T-helper 1 cell treated with Interleukin-12 subunit alpha and Interleukin-12 subunit beta and Interleukin-4 antibody, amounts not matched to agents 30 ng/mL and 1 ng/mL, for 36 hours (primary cell): ENCODE data around the gene ACP7. TPM values are rescaled to one million over a fixed set of nuclear protein-coding genes. Genes with fewer than 3 reads are reported as not detected.
"Not testable (repeated sequence)": the region's sequence is repeated elsewhere in the genome, so short reads cannot be mapped to it uniquely, and the experiment has no call there.

Source experiments
- intact Hi-C: fragments of 100-400 bp; cut with micrococcal nuclease; formaldehyde crosslinking; loops from one replicate; pipeline ENCODE4 v1.15.1; 2024
- total RNA-seq: library from RNA; stranded (reverse); gene quantifications from 2 replicates; pipeline ENCODE4 v1.2.3, GENCODE V29; 2022

Gene ACP7
- total RNA-seq, 1 donor from 2014 or later = not detected

DNA sequence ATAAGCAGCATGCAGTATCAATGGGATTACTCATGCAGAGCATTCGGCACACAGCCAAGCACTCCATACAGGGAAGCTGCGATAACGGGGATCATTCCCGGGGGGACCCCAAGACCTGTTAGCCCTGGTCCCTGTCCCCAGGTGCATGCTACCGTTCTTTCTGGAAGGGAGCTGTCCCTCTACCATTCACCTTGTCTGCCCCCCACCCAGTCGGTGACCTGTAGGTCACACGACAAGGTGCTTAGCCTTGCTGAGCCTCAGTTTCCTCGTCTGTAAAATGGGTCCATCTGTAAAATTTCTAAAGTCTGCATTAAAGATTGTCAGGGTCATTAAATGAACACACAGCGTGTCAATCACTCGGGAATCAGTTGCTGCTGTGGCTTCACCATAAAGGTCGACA is 6.8 kb upstream of the ACP7 start:
- intact Hi-C loops = no loop called here

DNA sequence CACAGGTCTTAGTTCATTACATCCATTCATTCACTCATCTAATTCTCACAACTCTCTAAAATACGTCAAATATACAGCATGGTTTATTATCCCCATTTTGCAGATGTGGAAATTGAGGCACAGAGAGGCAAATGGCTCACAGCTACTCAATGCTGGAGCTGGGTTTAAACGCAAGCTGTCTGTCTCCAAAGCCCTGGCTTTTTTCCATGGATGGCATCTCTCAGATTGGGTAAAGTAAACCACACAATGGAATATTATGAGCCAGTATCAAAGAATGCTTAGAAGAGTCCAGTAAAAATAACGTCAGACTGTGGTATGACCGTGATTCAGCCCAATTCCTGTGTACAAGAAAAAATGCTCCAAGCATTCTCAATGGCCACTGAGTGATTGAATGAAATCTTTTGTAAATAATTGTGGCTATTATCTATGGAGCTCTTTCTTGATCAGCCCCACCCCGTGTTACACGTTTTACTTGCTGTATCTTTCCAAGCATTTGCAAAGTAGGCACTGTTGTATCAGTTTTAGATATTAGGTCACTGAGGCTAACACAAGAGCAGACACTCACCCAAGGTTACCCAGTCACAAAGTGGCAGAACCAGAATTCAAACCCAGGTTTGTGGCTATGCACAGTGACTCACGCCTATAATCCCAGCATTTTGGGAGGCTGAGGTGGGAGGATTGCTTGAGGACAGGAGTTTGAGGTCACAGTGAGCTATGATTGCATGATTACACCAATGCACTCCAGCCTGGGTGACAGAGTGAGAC is 5.5 kb upstream of the ACP7 start:
- intact Hi-C loops = no loop called here

DNA sequence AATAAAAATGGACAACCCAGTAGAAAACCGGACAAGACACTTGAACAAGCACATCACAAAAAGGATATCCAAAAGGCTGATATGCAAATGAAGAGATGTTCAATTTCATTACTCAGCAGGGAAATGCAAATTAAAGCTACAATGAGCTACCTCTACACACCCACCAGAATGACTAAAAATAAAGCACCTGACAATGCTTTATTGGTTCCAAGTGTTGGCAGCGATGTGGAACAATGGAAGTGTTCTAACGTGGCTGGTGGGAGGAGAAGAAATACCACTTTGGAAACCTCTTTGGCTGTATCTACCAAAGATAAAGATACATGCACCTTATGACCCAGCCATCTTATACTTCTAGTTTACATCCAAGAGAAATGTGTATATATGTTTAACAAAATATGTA is 3.7 kb upstream of the ACP7 start:
- intact Hi-C loops = no loop called here

DNA sequence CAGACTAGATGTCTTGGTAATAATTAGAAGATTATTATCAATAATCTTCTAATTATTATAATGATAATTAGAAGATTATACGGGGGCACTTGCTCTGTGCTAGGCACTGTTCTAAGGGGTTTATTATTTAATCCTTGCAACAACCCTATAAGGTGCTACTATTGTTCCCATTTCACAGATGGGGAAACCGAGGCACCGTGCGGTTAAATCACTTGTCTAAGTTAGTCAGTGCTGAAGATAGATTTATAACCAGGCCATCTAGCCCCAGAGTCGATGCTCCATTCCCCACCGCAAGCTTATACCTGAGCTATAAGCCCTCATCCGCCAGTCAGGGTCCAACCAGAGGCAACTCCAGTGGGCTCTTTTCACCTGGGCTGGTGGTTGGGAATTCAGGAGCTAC is 2.0 kb upstream of the ACP7 start:
- intact Hi-C loops = no loop called here

DNA sequence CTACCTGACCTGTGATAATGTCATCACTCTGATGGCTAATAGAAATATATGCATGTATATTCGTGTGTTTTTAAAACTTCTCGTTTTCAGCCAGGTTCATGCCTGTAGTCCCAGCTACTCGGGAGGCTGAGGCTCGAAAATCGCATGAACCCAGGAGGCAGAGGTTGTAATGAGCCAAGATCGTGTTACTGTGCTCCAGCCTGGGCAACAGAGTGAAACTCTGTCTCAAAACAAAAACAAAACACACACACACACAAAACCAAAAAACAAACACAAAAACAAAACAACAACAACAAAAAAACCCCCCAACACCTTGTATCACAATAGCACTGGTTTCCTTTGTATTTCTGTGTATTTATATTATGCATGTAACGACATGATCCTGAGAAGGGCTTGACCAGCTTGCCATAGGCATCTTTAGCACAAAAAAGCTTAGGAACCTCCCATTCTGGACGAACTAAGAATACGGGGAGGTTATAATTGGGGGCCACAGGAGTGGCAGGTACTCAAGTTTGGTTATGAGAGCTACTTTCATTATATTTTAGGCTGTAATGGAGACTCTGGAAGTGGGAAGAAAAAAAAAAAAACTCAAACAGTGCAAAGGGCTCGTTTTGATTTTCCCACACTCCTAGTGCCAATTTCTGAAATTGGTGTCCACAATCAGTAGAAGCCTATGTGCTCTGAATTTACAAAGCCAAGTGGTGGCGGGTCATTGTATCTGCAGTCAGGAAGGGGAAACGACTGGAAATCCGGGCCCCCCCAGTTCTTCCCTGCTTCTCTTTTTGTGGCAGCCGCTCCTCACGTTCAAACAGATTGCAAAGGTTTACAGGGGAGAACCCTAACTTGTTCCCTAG is 1.2 kb upstream of the ACP7 start:
- intact Hi-C loops = no loop called here

DNA sequence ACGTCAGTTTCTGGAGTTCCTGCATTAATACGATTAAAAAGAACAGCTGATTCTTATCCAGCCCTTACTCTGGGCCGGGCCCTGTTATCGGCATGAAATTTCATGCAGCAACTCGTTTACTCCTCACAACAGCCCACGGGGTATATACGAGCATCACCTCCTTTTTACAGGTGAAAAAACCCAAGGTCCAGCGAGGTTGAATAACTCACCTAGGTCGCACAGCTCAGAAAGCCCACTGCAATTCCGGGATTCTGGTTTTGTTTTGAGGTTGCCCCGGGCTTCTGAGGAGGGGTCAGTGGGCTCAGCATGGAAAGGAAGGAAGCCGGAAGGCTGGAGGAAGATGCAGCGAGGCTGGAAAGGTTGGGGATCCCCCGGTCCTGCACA is 577 bp upstream of the ACP7 start:
- intact Hi-C loops = no loop called here

DNA sequence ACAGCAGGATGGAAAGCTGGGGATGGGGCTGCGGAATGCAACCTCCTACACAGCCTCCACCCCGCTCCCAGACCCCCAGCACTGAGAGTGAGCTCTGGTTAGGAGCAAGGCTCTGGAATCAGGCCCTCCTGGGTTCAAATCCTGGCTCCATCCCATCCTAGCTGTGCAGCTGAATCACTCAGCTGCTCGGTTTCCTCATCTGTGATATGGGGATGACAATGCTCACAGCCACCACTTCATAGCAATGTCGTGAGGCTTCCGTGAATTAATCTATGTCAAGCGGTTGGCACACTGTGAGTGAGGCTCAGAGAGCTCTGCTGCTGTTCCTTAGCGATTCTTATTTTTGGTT is 538 bp downstream of the ACP7 start:
- intact Hi-C loops = no loop called here

DNA sequence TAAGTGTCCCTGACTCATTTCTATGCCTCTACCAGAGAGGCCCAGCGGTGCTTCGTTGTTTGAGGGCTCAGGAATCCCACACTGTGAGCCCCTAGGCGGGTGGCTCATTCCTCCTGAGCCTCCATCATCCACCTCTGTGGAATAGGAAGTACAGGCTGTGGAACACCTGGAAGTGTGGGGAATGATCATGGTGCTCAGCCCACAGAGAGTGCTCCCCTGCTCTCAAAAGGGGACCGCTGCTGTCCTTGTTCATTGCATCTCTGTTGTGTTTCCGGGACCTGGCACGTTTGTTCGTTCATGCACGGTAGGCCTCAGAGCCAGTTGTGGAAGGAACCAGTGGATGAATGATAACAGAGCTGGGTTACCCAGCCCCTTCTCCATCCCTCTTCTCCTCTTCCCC is 1.2 kb downstream of the ACP7 start:
- intact Hi-C loops = no loop called here

DNA sequence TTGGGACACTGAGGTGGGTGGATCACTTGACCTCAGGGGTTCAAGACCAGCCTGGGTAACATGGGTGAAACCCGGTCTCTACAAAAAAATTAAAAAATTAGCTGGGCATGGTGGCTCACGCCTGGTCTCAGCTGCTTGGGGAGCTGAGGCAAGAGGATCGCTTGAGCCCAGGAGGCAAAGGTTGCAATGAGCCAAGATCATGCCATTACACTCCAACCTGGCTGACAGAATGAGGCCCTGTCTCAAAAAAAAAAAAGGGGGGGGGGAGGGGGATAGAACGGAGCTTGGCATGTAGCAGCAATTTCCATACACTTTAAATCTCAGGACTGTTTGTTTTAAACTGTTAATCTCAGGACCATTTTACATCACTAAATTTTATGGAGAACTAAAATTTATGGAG is 2.2 kb downstream of the ACP7 start:
- intact Hi-C loops = no loop called here

DNA sequence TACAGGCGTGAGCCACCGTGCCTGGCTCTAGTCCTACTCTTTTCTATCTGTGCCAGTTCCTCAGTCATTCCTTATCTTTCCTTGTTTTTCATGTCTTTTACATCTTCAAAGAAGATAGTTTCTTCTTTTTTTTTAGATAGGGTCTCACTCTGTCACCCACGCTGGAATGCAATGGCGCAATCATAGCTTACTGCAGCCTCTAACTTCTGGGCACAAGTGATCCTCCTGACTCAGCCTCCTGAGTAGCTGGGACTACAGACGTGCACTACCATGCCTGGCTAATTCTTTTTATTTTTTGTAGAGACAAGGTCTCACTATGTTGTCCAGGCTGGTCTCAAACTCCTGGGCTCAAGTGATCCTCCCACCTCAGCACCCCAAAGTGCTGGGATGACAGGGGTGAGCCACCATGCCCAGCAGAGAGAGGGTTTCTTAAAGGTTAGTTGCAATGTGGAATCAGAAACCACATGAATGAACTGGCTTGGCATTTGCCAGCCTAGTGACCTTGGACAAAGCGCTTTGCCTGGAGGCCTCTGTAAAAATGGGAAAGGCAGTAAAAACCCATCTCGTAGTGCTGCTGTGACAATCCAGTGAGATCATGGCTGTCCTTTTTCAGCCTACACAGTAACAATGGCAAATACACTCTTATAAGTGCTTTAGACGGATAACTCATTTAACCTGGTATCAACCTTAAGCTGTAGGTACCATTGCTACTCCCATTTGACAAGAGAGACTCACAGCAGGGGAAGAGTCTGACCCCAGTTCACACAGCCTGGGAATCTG is 3.9 kb downstream of the ACP7 start:
- intact Hi-C loops = no loop called here

DNA sequence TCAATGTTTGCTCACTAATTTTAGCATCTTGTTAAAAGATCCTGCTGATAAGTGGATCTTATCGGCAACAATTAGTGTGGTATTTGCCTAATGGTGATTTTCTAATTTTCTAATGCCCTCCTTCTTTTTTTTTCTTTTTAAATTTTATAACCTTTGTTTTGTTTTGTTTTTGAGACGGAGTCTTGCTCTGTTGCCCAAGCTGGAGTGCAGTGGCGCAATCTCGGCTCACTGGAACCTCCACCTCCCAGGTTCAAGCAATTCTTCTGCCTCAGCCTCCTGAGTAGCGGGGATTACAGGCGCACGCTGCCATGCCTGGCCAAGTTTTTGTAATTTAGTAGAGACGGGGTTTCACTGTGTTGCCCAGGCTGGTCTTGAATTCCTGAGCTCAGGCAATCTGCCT is 5.8 kb downstream of the ACP7 start:
- intact Hi-C loops = not testable (repeated sequence)

DNA sequence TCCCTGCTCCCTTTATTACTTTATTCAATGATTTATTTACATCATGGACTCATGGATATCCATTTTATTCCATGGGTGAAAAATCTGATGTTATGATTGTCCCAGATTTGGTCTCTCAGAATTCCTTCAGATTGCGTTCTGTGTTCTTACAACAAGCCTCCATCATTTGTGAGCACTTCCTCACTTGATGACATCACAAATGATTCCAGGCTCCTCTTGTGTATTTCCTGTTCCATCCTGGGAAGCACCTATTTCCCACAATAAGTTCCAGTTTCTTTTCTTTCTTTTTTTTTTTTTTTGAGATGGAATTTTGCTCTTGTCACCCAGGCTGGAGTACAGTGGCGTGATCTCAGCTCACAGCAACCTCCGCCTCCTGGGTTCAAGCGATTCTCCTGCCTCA is 6.7 kb downstream of the ACP7 start:
- intact Hi-C loops = no loop called here

DNA sequence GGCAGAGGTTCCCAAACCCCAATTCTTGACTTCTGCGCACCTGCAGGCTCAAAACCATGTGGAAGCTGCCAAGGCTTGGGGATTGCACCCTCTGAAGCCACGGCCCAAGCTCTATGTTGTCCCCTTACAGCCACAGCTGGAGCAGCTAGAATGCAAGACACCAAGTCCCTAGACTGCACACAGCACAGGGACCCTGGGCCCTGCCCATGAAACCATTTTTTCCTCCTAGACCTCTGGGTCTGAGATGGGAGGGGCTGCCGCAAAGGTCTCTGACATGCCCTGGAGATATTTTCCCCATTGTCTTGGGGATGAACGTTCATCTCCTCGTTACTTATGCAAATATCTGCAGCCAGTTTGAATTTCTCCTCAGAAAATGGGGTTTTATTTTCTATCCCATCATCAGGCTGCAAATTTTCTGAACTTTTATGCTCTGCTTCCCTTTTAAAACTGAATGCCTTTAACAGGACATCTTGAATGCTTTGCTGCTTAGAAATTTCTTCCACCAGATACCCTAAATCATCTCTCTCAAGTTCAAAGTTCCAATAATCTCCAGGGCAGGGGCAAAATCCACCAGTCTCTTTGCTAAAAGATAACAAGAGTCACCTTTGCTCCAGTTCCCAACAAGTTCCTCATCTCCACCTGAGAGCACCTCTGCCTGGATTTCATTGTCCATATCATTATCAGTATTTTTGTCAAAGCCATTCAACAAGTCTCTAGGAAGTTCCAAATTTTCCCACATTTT is 11.8 kb downstream of the ACP7 start:
- intact Hi-C loops = not testable (repeated sequence)

DNA sequence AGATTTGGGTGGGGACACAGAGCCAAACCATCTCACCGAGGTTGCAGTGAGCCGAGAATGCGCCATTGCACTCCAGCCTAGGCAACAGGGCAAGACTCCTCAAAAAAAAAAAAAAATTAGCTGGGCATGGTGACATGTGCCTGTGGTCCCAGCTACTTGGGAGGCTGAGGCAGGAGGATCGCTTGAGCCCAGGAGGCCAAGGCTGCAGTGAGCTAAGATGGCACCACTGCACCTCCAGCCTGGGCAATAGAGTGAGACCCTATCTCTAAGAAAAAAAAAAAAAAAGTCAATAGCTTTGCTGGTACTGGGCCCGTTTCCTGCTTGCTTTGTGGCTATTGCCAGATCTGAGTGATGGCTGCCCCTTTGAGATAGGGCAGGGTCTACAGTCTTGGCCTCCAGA is 13.1 kb downstream of the ACP7 start:
- intact Hi-C loops = no loop called here

DNA sequence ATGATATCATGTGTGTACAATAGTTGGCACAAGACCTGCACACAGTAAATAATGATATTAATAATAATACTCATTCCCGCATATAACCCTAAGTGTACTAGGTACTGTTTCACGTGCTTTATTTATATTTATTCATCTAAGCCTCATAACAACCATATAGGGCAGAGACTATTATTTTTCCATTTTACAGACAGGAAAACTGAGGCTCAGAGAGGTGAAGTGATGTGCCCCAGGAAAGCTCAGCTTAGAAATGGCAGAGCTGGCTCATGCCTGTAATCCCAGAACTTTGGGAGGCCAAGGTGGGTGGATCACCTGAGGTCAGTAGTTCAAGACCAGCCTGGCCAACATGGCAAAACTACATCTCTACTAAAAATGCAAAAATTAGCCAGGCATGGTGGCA is 13.6 kb downstream of the ACP7 start:
- intact Hi-C loops = no loop called here

DNA sequence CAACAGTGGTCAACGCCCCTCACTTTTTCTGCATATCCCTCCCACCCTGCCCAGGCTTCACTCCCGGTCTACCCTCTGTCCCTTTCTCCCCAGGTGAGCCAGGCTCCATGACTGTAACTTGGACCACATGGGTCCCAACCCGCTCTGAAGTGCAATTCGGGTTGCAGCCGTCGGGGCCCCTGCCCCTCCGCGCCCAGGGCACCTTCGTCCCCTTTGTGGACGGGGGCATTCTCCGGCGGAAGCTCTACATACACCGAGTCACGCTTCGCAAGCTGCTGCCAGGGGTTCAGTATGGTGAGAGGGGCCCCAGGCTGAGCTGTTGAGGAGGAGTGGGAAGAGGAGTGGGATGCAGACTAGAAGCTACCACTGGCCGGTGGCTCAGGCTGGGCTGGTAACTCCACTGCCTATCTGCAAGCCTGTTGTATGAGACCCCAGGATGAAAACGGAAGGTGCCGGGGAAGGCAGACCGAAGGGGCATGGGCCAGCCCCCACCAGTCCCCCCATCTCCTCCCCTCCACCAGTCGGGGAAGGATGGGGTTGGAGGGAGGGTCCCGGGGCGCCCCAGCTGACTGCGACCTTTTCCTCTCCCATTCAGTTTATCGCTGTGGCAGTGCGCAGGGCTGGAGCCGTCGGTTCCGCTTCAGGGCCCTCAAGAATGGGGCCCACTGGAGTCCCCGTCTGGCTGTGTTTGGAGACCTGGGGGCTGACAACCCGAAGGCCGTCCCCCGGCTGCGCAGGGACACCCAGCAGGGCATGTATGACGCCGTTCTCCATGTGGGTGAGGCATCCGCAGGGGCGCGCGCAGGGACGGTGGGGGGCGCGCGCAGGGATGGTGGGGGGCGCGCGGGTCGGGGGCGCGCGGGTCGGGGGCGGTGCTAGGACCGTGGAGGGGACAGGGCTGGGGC is 14.4 kb downstream of the ACP7 start:
- intact Hi-C loops = no loop called here

DNA sequence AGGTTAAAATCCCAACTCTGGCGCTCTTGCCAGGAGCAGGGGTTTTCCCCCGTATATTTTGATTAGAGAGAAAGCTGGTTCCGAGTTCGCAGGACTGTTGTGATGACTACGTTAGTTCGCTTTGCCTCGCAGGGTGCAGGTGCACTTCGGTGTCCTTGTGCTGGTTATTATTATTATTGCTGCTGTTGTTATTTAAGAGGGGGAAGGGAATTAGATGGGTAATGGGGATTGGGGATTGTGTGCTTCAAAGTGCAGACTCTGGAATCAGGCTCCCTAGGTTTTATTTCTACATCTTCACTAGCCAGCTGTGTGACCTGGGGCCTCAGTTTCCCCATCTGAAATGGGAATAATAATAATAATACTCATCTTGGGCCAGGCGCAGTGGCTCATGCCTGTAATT is 15.2 kb downstream of the ACP7 start:
- intact Hi-C loops = no loop called here

DNA sequence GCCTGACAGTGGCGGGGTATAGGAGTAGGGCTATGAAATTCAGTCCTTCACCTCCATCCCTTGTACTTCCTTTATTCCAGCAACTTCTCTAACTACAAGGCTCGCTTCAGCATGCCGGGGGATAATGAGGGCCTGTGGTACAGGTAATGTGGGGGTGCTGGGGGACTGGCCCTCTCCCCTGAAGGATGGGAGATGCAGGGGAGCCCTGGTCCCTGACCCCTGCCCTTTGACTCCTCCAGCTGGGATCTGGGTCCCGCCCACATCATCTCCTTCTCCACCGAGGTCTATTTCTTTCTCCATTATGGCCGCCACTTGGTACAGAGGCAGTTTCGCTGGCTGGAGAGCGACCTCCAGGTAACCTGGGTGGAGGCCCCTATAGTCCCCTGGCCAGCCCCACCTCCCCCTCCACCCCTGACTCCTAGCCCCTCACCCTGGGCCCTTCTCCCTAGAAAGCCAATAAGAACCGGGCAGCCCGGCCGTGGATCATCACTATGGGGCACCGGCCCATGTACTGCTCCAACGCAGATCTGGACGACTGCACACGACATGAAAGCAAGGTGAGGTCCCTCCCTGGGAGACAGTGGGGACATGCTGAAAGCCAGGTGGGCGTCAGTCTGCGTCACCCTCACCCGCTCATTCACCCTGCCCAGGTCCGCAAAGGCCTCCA is 16.5 kb downstream of the ACP7 start:
- intact Hi-C loops = no loop called here

DNA sequence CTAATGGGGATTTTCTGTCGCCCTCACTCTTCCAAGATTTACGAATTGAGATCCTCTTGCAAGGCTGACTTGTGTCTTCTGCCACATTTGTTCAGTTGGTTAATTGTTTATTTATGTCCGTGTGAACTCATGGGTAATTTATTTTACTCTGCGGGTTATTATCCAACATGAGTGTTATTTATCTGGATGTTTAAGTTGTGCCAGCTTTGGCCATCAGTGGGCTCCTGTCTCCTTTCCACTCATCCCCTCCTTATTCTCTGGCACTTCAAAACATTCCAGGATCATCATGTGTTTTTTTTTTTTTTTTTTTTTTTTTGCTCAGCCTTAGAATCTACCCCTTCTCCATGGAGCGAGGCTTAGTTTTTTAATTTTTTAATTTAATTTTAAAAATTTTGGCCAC is 19.0 kb downstream of the ACP7 start:
- intact Hi-C loops = no loop called here

DNA sequence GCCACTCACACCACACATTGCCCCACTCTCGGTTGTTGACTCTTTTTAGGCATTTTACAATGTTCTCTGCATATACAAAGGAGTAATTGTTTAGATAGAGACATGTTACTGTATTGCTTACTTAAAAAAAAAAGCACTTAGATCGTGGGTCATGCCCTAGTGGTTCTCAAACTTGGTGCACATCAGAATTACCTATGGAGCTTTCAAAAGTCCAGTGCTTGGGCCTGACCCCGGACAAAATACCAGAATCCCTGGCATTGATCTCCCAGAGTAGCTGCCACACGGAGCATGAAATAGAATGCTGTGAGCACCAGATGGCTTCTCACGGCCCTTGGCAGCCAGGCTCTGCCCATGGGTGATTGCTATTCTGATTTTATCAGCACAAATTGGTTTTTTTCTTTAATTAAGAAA is 20.0 kb downstream of the ACP7 start:
- intact Hi-C loops = no loop called here
